HG03097 (cell line): ENCODE measurements around the gene KLK10.

Experiments used
- ATAC-seq: cut with Tn5 transposase; IDR thresholded peaks from one replicate; pipeline ENCODE4 v1.9.1; 2021; ENCODE audit not compliant: unreplicated experiment, low FRiP score

Gene KLK10

GRCh38 chr19:51027126-51027806 is 7.8 kb upstream of the KLK10 start:
- no peak for ATAC-seq

GRCh38 chr19:51026554-51026831 is 7.0 kb upstream of the KLK10 start, which contains the start of gene KLK11:
Gene KLK11, minus strand, starts transcription at chr19:51026616. Its CDS starts 985 bp downstream, at chr19:51025631.
- ATAC-seq: no peak

GRCh38 chr19:51025809-51026553 is 6.5 kb upstream of the KLK10 start:
- ATAC-seq: no peak

GRCh38 chr19:51025401-51025800 is 5.9 kb upstream of the KLK10 start:
- no peak for ATAC-seq

GRCh38 chr19:51024924-51025323 is 5.4 kb upstream of the KLK10 start:
- ATAC-seq: no peak

GRCh38 chr19:51023946-51024345 is 4.4 kb upstream of the KLK10 start:
- ATAC-seq: no peak

- no peak for ATAC-seq
These were observed 3.0 kb upstream of the KLK10 start for GRCh38 chr19:51022526-51022925.

- no peak for ATAC-seq
These were observed 1.6 kb upstream of the KLK10 start for GRCh38 chr19:51020988-51021651.

- ATAC-seq: no peak
These were observed 565 bp downstream of the KLK10 start for GRCh38 chr19:51018745-51019543.

GRCh38 chr19:51016798-51017683 is 2.5 kb downstream of the KLK10 start:
- ATAC-seq: no peak

GRCh38 chr19:51015691-51016267 is 3.7 kb downstream of the KLK10 start:
- no peak for ATAC-seq

GRCh38 chr19:51014242-51014641 is 5.3 kb downstream of the KLK10 start:
- ATAC-seq: no peak

- no peak for ATAC-seq
These were observed 6.8 kb downstream of the KLK10 start for GRCh38 chr19:51012661-51013190.

GRCh38 chr19:51010066-51010795 is 9.3 kb downstream of the KLK10 start:
- ATAC-seq: no peak

GRCh38 chr19:51009061-51009891 is 10.2 kb downstream of the KLK10 start:
- no peak for ATAC-seq

- no peak for ATAC-seq
These were observed 12.0 kb downstream of the KLK10 start for GRCh38 chr19:51007488-51007887.

- ATAC-seq: no peak
These were observed 13.1 kb downstream of the KLK10 start for GRCh38 chr19:51006406-51006805.

GRCh38 chr19:51005248-51005647 is 14.3 kb downstream of the KLK10 start:
- no peak for ATAC-seq
